Cardiac muscle cell (in vitro differentiated cells and primary cell): Measurements from ENCODE around the gene UCP2. TPM values are rescaled to one million over a fixed set of nuclear protein-coding genes. Genes with fewer than 3 reads are reported as not detected.

ENCODE experiments used
- DNase-seq, 2 donors: peaks; one replicate each; pipeline versions ENCODE4 v3.0.0 to v3.0.0-alpha.2; 2010 to 2017; ENCODE audit warnings: low read depth in 1 of 2, low spot score in 1 of 2
- H3K27ac ChIP-seq: fragments of 200-600 bp; sonication (generic); 2 replicates; pipeline ENCODE4 v1.5.1; 2016
- H3K27me3 ChIP-seq: fragments of 200-600 bp; sonication (generic); 2 replicates; pipeline ENCODE4 v1.6.0; 2016; ENCODE audit warnings: control low read depth
- H3K36me3 ChIP-seq: fragments of 200-600 bp; sonication (generic); 2 replicates; pipeline ENCODE4 v1.5.1; 2016; ENCODE audit warnings: control low read depth
- H3K4me1 ChIP-seq: fragments of 200-600 bp; sonication (generic); 2 replicates; pipeline ENCODE4 v1.8.1; 2017; ENCODE audit warnings: low read depth, mild to moderate bottlenecking, mixed run types
- H3K4me3 ChIP-seq: fragments of 200-600 bp; sonication (generic); 2 replicates; pipeline ENCODE4 v1.5.1; 2016; ENCODE audit warnings: mild to moderate bottlenecking
- H3K9me3 ChIP-seq: fragments of 200-600 bp; sonication (generic); 2 replicates; pipeline ENCODE4 v1.5.1; 2017; ENCODE audit warnings: low read depth, mild to moderate bottlenecking, control low read depth
- polyA plus RNA-seq: library from polyadenylated mRNA; unstranded; fragments of >200 nt; fragmentation: Nextera tagmentation; extraction: Ambion mirVana; gene quantifications from 2 replicates; pipeline ENCODE4 v1.2.1, GENCODE V29; 2016
- total RNA-seq: library from RNA; depleted of rRNA; stranded (reverse); fragments of >200 nt; gene quantifications from 2 replicates; pipeline ENCODE4 v1.2.3, GENCODE V29; 2016
- TF ChIP-seq, protein P1 (sequence below): IDR thresholded peaks from 2 replicates; pipeline ENCODE4 v1.5.1; 2012; ENCODE audit warnings: low read depth, mild to moderate bottlenecking, low read length

Gene UCP2
- total and polyA plus RNA-seq, 2 experiments from 2014 or later: 25.9 to 34.8 TPM

DNA sequence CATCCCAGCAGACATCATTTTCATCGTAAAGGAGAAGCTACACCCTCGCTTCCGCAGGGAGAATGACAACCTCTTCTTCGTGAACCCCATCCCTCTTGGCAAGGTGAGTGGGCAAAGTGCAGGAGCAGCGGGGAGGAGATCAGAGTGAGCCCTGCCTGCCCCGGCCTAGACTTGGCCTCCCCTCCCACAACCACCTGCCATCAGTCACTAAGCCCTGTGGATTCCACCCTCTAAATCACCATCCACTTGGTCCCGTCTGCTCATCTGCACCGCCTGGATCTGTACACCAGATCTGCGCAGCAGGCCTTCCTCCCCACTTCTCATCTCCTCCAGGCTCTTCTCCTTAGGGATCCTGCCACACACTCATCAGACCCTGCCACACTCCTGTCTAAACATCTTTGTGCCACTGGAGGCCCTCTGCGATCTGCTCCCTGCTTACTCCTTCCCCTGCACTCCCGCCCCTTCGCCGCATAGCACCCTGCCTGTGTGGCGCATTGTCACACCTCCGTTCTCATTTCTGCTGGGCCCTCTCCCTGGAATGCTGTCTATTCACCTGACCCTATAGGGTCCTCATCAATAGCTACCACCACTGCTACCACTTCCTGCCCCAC, 14.2 kb downstream of the UCP2 start:
- no peaks in the 10 kb centered on the region for H3K27me3 ChIP-seq
- no peak for DNase-seq
- TF ChIP-seq, protein P1, sequence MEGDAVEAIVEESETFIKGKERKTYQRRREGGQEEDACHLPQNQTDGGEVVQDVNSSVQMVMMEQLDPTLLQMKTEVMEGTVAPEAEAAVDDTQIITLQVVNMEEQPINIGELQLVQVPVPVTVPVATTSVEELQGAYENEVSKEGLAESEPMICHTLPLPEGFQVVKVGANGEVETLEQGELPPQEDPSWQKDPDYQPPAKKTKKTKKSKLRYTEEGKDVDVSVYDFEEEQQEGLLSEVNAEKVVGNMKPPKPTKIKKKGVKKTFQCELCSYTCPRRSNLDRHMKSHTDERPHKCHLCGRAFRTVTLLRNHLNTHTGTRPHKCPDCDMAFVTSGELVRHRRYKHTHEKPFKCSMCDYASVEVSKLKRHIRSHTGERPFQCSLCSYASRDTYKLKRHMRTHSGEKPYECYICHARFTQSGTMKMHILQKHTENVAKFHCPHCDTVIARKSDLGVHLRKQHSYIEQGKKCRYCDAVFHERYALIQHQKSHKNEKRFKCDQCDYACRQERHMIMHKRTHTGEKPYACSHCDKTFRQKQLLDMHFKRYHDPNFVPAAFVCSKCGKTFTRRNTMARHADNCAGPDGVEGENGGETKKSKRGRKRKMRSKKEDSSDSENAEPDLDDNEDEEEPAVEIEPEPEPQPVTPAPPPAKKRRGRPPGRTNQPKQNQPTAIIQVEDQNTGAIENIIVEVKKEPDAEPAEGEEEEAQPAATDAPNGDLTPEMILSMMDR: no peak

DNA sequence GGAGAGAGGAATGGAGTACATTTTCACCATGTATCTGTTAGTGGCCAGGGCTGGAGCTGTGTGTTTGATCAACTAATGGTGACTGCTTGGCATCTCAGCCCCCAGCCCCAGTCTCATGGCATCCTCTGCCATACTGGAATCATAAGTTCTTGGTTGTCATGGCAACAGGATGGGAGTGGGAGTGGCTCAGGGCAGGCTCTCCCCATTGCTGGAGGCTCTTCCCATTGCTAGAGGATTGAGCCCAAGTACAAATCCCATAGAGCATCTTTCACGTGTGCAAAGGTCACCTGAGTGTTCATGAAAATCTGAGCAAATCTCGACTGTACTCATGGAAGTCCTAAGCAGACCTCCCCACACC, 16.9 kb downstream of the UCP2 start:
- Histone ChIP-seq H3K4me1 (no peaks in the 10 kb centered on the region), H3K36me3 (no peaks in the 10 kb centered on the region), H3K27me3 (no peaks in the 10 kb centered on the region), H3K27ac (no peak overlapping the region), H3K9me3 (no peaks in the 10 kb centered on the region), H3K4me3 (no peak overlapping the region)
- no peak for DNase-seq
- TF ChIP-seq, protein P1: no peak

More for the DNA sequence above, 14.2 kb downstream of the UCP2 start:
- no peaks in the 10 kb centered on the region for H3K9me3 ChIP-seq
- no peaks in the 10 kb centered on the region for H3K36me3 ChIP-seq
- no peak overlapping the region for H3K4me3 ChIP-seq
- H3K4me1 ChIP-seq: no peaks in the 10 kb centered on the region
- no peak overlapping the region for H3K27ac ChIP-seq

DNA sequence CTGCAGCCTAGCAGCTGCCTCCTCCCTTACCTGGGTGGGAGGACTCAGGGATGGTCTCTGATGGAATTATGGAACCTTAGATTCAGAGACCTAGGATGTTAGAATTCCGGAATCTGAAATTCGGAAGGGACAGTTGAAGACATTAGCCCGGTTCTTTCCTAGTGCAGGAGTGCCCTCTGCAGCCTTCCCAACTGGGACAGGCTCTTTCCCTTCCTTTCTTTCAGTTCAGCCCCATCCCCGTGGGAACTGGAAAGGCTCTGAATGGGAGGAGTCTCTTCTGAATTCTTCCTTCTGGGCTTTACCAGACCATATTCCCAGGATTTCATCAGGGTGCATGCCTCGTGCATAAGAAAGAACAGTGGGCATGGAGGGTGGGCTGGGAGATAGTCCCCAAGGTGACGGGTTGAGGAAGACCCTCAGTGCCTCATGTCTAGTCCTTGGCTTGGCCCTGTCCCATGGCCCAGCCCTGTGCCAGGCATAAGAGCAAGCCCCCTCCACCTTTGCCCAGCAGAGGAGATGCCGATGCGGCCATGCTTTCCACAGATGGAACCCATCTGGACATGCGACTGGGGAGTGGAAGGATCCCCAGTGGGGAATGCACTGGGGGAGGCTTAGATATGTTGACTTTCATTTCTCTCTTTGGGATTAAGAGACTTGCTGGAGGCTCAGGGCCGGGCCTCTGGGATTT, 17.4 kb downstream of the UCP2 start:
- peak in 1 of 2 donors; percentile 21 for DNase-seq
- H3K9me3 ChIP-seq: no peaks in the 10 kb centered on the region

DNA sequence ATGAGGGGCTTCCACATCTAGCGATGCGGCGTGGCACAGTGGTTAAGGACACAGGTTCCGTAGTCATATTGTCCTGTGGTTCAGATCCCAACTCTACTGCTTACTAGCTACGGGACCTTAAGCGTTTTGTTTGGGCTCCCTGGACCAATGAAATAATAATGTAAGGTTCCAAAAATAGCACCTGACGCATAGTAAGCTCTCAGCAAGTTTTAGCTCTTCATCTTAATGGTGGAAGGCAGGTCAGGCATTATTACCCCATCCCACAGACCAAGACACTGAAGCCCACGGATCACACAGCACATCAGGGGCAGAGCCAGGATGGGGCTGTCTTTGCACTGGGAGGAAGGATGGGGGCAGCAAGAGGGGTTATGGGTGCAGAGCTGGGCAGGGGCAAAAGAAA, 18.8 kb downstream of the UCP2 start:
- H3K4me1 ChIP-seq: no peaks in the 10 kb centered on the region
- no peak overlapping the region for H3K4me3 ChIP-seq
- no peaks in the 10 kb centered on the region for H3K27me3 ChIP-seq
- TF ChIP-seq, protein P1: no peak
- H3K27ac ChIP-seq: no peak overlapping the region
- no peaks in the 10 kb centered on the region for H3K36me3 ChIP-seq
- no peaks in the 10 kb centered on the region for H3K9me3 ChIP-seq
- DNase-seq: no peak

More for the DNA sequence above, 17.4 kb downstream of the UCP2 start:
- no peak overlapping the region for H3K27ac ChIP-seq
- H3K4me1 ChIP-seq: no peaks in the 10 kb centered on the region
- H3K36me3 ChIP-seq: no peaks in the 10 kb centered on the region
- no peaks in the 10 kb centered on the region for H3K27me3 ChIP-seq
- TF ChIP-seq, protein P1: no peak
- no peak overlapping the region for H3K4me3 ChIP-seq

DNA sequence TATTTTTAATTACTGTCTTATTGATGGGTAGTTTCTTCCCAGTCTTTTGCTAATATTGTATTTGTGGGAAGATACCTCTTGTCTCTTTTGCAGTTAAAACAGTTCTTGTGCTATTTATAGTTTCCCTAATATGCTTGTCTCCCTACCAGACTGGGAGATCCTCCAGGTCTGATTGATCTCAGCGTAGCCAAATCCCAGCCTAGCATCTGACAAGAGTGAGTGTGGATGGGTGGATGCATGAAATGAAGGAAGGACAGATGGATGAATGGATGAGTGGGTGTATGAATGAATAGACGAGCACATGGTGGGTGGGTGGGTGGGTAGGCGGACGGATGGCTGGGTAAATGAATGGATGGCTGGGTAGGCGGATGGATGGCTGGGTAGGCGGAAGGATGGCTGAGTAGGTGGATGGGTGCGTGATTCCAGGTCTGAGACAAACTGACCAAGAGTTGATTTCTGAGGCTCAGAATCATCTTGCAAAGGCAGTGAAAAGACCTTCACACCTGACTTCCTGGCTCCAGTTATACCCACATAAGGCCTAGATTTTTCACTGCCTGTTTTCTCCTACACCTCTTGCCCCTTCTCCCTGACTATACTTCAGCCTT, 20.4 kb downstream of the UCP2 start:
- Histone ChIP-seq H3K36me3 (no peaks in the 10 kb centered on the region), H3K27ac (no peak overlapping the region), H3K4me1 (no peaks in the 10 kb centered on the region), H3K9me3 (no peaks in the 10 kb centered on the region), H3K4me3 (no peak overlapping the region), H3K27me3 (peaks cover 16% of the 10 kb centered on the region)
- TF ChIP-seq, protein P1: no peak
- DNase-seq: no peak
